HEK293 (cell line): ENCODE data around the gene DYDC1.

Experiments
- CTCF ChIA-PET: fragments of 350-600 bp; formaldehyde crosslinking; extraction: SDS; loops from one replicate; lab custom pipeline; 2021; ENCODE audit warnings: antibody characterized with exemption; lab: Yijun Ruan, JAX
- POLR2A ChIA-PET: fragments of 300-600 bp; formaldehyde crosslinking; extraction: SDS; loops from one replicate; lab custom pipeline; 2020; ENCODE audit warnings: antibody characterized with exemption, inconsistent platforms; lab: Yijun Ruan, JAX
- H3K27ac ChIP-seq: fragments of 200-500 bp; sonication (Bioruptor generic); 2 replicates; pipeline ENCODE4 v1.5.1; 2014; ENCODE audit warnings: low read depth, low read length, control low read depth, inconsistent platforms; ENCODE audit errors: extremely low read depth
- H3K36me3 ChIP-seq, 2 experiments: fragments of 200-500 bp in 1 of 2; sonication (Bioruptor generic) in 1 of 2; 1 replicate in 1 of 2; 2 replicates in 1 of 2; pipeline ENCODE4 v1.5.1; 2014 to 2017; ENCODE audit warnings: inconsistent platforms in 2 of 2, low read length in 2 of 2; ENCODE audit not compliant: control insufficient read depth in 2 of 2, insufficient read depth in 1 of 2
- H3K4me1 ChIP-seq: fragments of 200-500 bp; sonication (Bioruptor generic); 2 replicates; pipeline ENCODE4 v1.5.1; 2014; ENCODE audit warnings: mild to moderate bottlenecking, low read length, inconsistent platforms; ENCODE audit not compliant: control insufficient read depth, insufficient read depth
- H3K4me3 ChIP-seq: 2 replicates; pipeline ENCODE4 v1.5.1; 2011; ENCODE audit warnings: low read depth, mild to moderate bottlenecking, control low read depth, low read length, moderate library complexity
- H3K9me3 ChIP-seq: fragments of 200-500 bp; sonication (Bioruptor generic); 2 replicates; pipeline ENCODE4 v1.5.1; 2014; ENCODE audit warnings: low read depth, low read length, inconsistent platforms; ENCODE audit not compliant: control insufficient read depth, insufficient read depth
- ATF2 ChIP-seq: fragments of 450-650 bp; formaldehyde crosslinking; IDR thresholded peaks from 2 replicates; pipeline ENCODE4 v1.5.1; 2016; ENCODE audit warnings: missing biosample characterization, missing genetic modification characterization, low read depth
- CTCF ChIP-seq: fragments of 450-650 bp; formaldehyde crosslinking; IDR thresholded peaks from 2 replicates; pipeline ENCODE4 v1.5.1; 2016; ENCODE audit warnings: missing biosample characterization, missing genetic modification characterization
- EGR2 ChIP-seq: fragments of 450-650 bp; formaldehyde crosslinking; IDR thresholded peaks from 2 replicates; pipeline ENCODE4 v1.5.1; 2016; ENCODE audit warnings: low read depth, missing biosample characterization, missing genetic modification characterization
- GLI2 ChIP-seq: fragments of 450-650 bp; formaldehyde crosslinking; IDR thresholded peaks from 2 replicates; pipeline ENCODE4; 2017; ENCODE audit warnings: missing biosample characterization, missing genetic modification characterization, low read depth, borderline replicate concordance
- KLF16 ChIP-seq: fragments of 450-650 bp; formaldehyde crosslinking; IDR thresholded peaks from 2 replicates; pipeline ENCODE4 v1.5.1; 2017; ENCODE audit warnings: missing biosample characterization, missing genetic modification characterization
- KLF17 ChIP-seq: fragments of 450-650 bp; formaldehyde crosslinking; IDR thresholded peaks from 2 replicates; pipeline ENCODE4 v1.5.1; 2016; ENCODE audit warnings: missing biosample characterization, missing genetic modification characterization
- PRDM1 ChIP-seq: fragments of 450-650 bp; formaldehyde crosslinking; IDR thresholded peaks from 2 replicates; pipeline ENCODE4; 2016; ENCODE audit warnings: missing biosample characterization, missing genetic modification characterization
- REST ChIP-seq: fragments of 450-650 bp; formaldehyde crosslinking; IDR thresholded peaks from 2 replicates; pipeline ENCODE4 v1.5.1; 2016; ENCODE audit warnings: missing biosample characterization, missing genetic modification characterization
- ZBTB44 ChIP-seq: fragments of 450-650 bp; IDR thresholded peaks from 2 replicates; pipeline ENCODE4 v1.5.1; 2018; ENCODE audit warnings: missing biosample characterization, mild to moderate bottlenecking, missing genetic modification characterization
- ZBTB6 ChIP-seq: fragments of 450-650 bp; formaldehyde crosslinking; IDR thresholded peaks from 2 replicates; pipeline ENCODE4 v1.5.1; 2017; ENCODE audit warnings: missing biosample characterization, missing genetic modification characterization
- ZNF16 ChIP-seq: fragments of 450-650 bp; formaldehyde crosslinking; IDR thresholded peaks from 2 replicates; pipeline ENCODE4 v1.5.1; 2016; ENCODE audit warnings: low read depth, missing biosample characterization, missing genetic modification characterization
- ZNF324 ChIP-seq: fragments of 450-650 bp; formaldehyde crosslinking; IDR thresholded peaks from 2 replicates; pipeline ENCODE4 v1.5.1; 2016; ENCODE audit warnings: missing biosample characterization, missing genetic modification characterization
- ZNF335 ChIP-seq: fragments of 450-650 bp; formaldehyde crosslinking; conservative IDR thresholded peaks from 2 replicates; pipeline ENCODE4 v1.5.1; 2016; ENCODE audit warnings: missing biosample characterization, missing genetic modification characterization
- ZNF350 ChIP-seq: fragments of 450-650 bp; formaldehyde crosslinking; IDR thresholded peaks from 2 replicates; pipeline ENCODE4 v1.5.0; 2017; ENCODE audit warnings: missing biosample characterization, mild to moderate bottlenecking, missing genetic modification characterization
- ZNF391 ChIP-seq: fragments of 450-650 bp; formaldehyde crosslinking; IDR thresholded peaks from 2 replicates; pipeline ENCODE4 v1.5.1; 2016; ENCODE audit warnings: low read depth, missing biosample characterization, missing genetic modification characterization, borderline replicate concordance
- ZNF426 ChIP-seq: fragments of 450-650 bp; formaldehyde crosslinking; IDR thresholded peaks from 2 replicates; pipeline ENCODE4 v1.5.1; 2017; ENCODE audit warnings: missing biosample characterization, missing genetic modification characterization, mild to moderate bottlenecking, inconsistent platforms, moderate library complexity
- ZNF621 ChIP-seq: fragments of 450-650 bp; formaldehyde crosslinking; IDR thresholded peaks from 2 replicates; pipeline ENCODE4 v1.5.1; 2017; ENCODE audit warnings: missing biosample characterization, missing genetic modification characterization
- ZNF776 ChIP-seq: fragments of 450-650 bp; formaldehyde crosslinking; IDR thresholded peaks from 2 replicates; pipeline ENCODE4 v1.5.0; 2017; ENCODE audit warnings: missing biosample characterization, missing genetic modification characterization, borderline replicate concordance
- ZXDB ChIP-seq: fragments of 450-650 bp; formaldehyde crosslinking; IDR thresholded peaks from 2 replicates; pipeline ENCODE4 v1.5.1; 2016; ENCODE audit warnings: missing biosample characterization, missing genetic modification characterization

The DYDC1 gene

GRCh38 chr10:80405035-80405434 is 48.5 kb upstream of the DYDC1 start:
- Histone ChIP-seq H3K27ac (no peak overlapping the region), H3K9me3 (no peaks in the 10 kb centered on the region), H3K4me3 (no peak overlapping the region), H3K36me3 (peaks cover 0 to 1% of the 10 kb centered on the region in 2 experiments; a peak in 1 of 3 replicates), H3K4me1 (no peaks in the 10 kb centered on the region; the same call in 1 of the 2 replicates)
- POLR2A ChIA-PET: no interaction called here
- CTCF ChIA-PET: interaction anchor here (0.6 to 1.5 kb wide), 2 partner anchors 18 to 39 kb away, joined by 3 read pairs; no protein-coding TSS in a partner anchor
- TF ChIP-seq ZNF391 (tag by site-specific recombination) (no peak), REST (tag by site-specific recombination) (no peak), ATF2 (tag by site-specific recombination) (peak; percentile 57; the same call in 1 of the 2 replicates)

- no peak overlapping the region for H3K4me3 ChIP-seq
- ChIA-PET POLR2A (no interaction called here), CTCF (no interaction called here)
- no peaks in the 10 kb centered on the region for H3K36me3 ChIP-seq
- no peaks in the 10 kb centered on the region for H3K4me1 ChIP-seq
- H3K9me3 ChIP-seq: no peaks in the 10 kb centered on the region
- TF ChIP-seq KLF17 (tag by site-specific recombination): no peak
- no peak for TF ChIP-seq ZBTB44 (tag by site-specific recombination)
- no peak for TF ChIP-seq PRDM1 (tag by site-specific recombination)
- no peak for TF ChIP-seq KLF16 (tag by site-specific recombination)
- TF ChIP-seq ZNF350 (tag by site-specific recombination): no peak
- no peak for TF ChIP-seq ZNF324 (tag by site-specific recombination)
- no peak for TF ChIP-seq ZNF335 (tag by site-specific recombination)
- no peak for TF ChIP-seq CTCF (tag by site-specific recombination)
- no peak for TF ChIP-seq EGR2 (tag by site-specific recombination)
- no peak for TF ChIP-seq ZNF621 (tag by site-specific recombination)
- no peak for TF ChIP-seq ZBTB6
- TF ChIP-seq ZNF16 (tag by site-specific recombination): no peak
- no peak for TF ChIP-seq ZXDB
- TF ChIP-seq ZNF776: no peak
- no peak for TF ChIP-seq GLI2 (tag by site-specific recombination)
- TF ChIP-seq ATF2 (tag by site-specific recombination): no peak
- TF ChIP-seq ZNF426 (tag by site-specific recombination): no peak
- no peak overlapping the region for H3K27ac ChIP-seq
Observed at GRCh38 chr10:80400136-80400804, 43.7 kb upstream of the DYDC1 start.
